ENCODE measurements around the gene CRKL. TPM values are rescaled to one million over a fixed set of nuclear protein-coding genes. Genes with fewer than 3 reads are reported as not detected.

CRKL gene
- total RNA-seq, 1 donor from 2014 or later = 91.0 TPM

- H3F3A ChIP-seq (ENCODE audit: low read depth) = peaks cover 8% of the 10 kb centered on the region
- no peak overlapping the region for H3K9ac ChIP-seq
- H3K27ac Mint-ChIP-seq = no peak overlapping the region
- TF ChIP-seq EZH2phosphoT487 (IDR thresholded peaks at IDR 0.05) = no peak
- TF ChIP-seq EZH2 (IDR thresholded peaks at IDR 0.05) = no peak
- TF ChIP-seq CTCF (IDR thresholded peaks at IDR 0.05) = no peak
- peaks cover 21% of the 10 kb centered on the region for H3K79me2 ChIP-seq (ENCODE audit: low read depth)
- H4K20me1 ChIP-seq (ENCODE audit: low read depth) = no peaks in the 10 kb centered on the region
- peaks cover 12% of the 10 kb centered on the region for H3K36me3 Mint-ChIP-seq
- no peak overlapping the region for H3K4me2 ChIP-seq
- H3K27me3 Mint-ChIP-seq (ENCODE audit: insufficient read depth, low read depth) = peaks cover 2% of the 10 kb centered on the region
- no peaks in the 10 kb centered on the region for H3K9me3 Mint-ChIP-seq
- H2AFZ ChIP-seq (replicated peaks) = no peak overlapping the region
- no peak overlapping the region for H3K4me3 Mint-ChIP-seq
- H3K4me1 ChIP-seq = peaks cover 14% of the 10 kb centered on the region
- no peaks in the 10 kb centered on the region for H3K27me3 ChIP-seq
- no peak for DNase-seq (ENCODE audit: low spot score)
- H3K36me3 ChIP-seq = no peaks in the 10 kb centered on the region
- no peak overlapping the region for H3K27ac ChIP-seq
- H3K9me3 ChIP-seq (ENCODE audit: low read depth) = no peaks in the 10 kb centered on the region
- H3K4me3 ChIP-seq = no peak overlapping the region
- H3K4me1 Mint-ChIP-seq = peaks cover 22% of the 10 kb centered on the region
These were observed 68.5 kb downstream of the CRKL start for GRCh38 chr22:20985720-20986119.

- no peak overlapping the region for H3K4me2 ChIP-seq
- no peak overlapping the region for H3K4me3 Mint-ChIP-seq
- TF ChIP-seq EZH2phosphoT487 (IDR thresholded peaks at IDR 0.05) (no peak), CTCF (IDR thresholded peaks at IDR 0.05) (no peak), EZH2 (IDR thresholded peaks at IDR 0.05) (no peak)
- H3K27ac ChIP-seq = no peak overlapping the region
- H3K4me1 Mint-ChIP-seq = peaks cover 18% of the 10 kb centered on the region
- no peaks in the 10 kb centered on the region for H3K27me3 ChIP-seq
- H3K27ac Mint-ChIP-seq = no peak overlapping the region
- H3K9me3 ChIP-seq (ENCODE audit: low read depth) = no peaks in the 10 kb centered on the region
- H3K36me3 Mint-ChIP-seq = peaks cover 12% of the 10 kb centered on the region
- no peaks in the 10 kb centered on the region for H4K20me1 ChIP-seq (ENCODE audit: low read depth)
- peaks cover 3% of the 10 kb centered on the region for H3F3A ChIP-seq (ENCODE audit: low read depth)
- no peaks in the 10 kb centered on the region for H3K36me3 ChIP-seq
- peaks cover 1% of the 10 kb centered on the region for H3K27me3 Mint-ChIP-seq (ENCODE audit: insufficient read depth, low read depth)
- no peak overlapping the region for H3K9ac ChIP-seq
- H2AFZ ChIP-seq (replicated peaks) = no peak overlapping the region
- no peak for DNase-seq (ENCODE audit: low spot score)
- H3K79me2 ChIP-seq (ENCODE audit: low read depth) = peaks cover 15% of the 10 kb centered on the region
- H3K9me3 Mint-ChIP-seq = no peaks in the 10 kb centered on the region
- peaks cover 9% of the 10 kb centered on the region for H3K4me1 ChIP-seq
- no peak overlapping the region for H3K4me3 ChIP-seq
These were observed 69.2 kb downstream of the CRKL start for GRCh38 chr22:20986365-20986764.

- H3K4me3 Mint-ChIP-seq = no peak overlapping the region
- no peak overlapping the region for H3K4me2 ChIP-seq
- no peak for TF ChIP-seq EZH2phosphoT487 (IDR thresholded peaks at IDR 0.05)
- no peak for TF ChIP-seq EZH2 (IDR thresholded peaks at IDR 0.05)
- no peak for TF ChIP-seq CTCF (IDR thresholded peaks at IDR 0.05)
These were observed 70.2 kb downstream of the CRKL start for GRCh38 chr22:20987375-20987774.

More at GRCh38 chr22:20987375-20987774, 70.2 kb downstream of the CRKL start:
- Histone ChIP-seq H3K27me3 (no peaks in the 10 kb centered on the region), H3K9me3 (ENCODE audit: low read depth) (no peaks in the 10 kb centered on the region), H3K9ac (no peak overlapping the region), H3K79me2 (ENCODE audit: low read depth) (peaks cover 11% of the 10 kb centered on the region), H4K20me1 (ENCODE audit: low read depth) (no peaks in the 10 kb centered on the region), H3K36me3 (no peaks in the 10 kb centered on the region), H3K4me1 (peaks cover 6% of the 10 kb centered on the region), H3K27ac (no peak overlapping the region), H3K4me3 (no peak overlapping the region), H2AFZ (replicated peaks) (no peak overlapping the region), H3F3A (ENCODE audit: low read depth) (no peaks in the 10 kb centered on the region)
- DNase-seq (ENCODE audit: low spot score) = no peak
- Mint-ChIP-seq H3K36me3 (peaks cover 12% of the 10 kb centered on the region), H3K4me1 (peaks cover 15% of the 10 kb centered on the region), H3K27ac (no peak overlapping the region), H3K27me3 (ENCODE audit: insufficient read depth, low read depth) (no peaks in the 10 kb centered on the region), H3K9me3 (no peaks in the 10 kb centered on the region)

Data from neural progenitor cell (in vitro differentiated cells).